Esophagus squamous epithelium (tissue), 5 donors: ENCODE data around the gene TSC2. TPM values are rescaled to one million over a fixed set of nuclear protein-coding genes. Genes with fewer than 3 reads are reported as not detected.

Source experiments
- DNase-seq: peaks from one replicate; lab custom pipeline; 2025; lab: John Stamatoyannopoulos, UW
- H3K27ac ChIP-seq, 4 donors: fragments of 200-600 bp; sonication (generic); one replicate each; pipeline ENCODE4 v1.5.1; 2016 to 2019; ENCODE audit warnings: mild to moderate bottlenecking in 1 of 4
- H3K27me3 ChIP-seq, 4 donors: fragments of 200-600 bp; sonication (generic); 1 replicate in 3 of 4; 2 replicates in 1 of 4; pipeline versions ENCODE4 v1.5.1 to v1.6.0; 2017 to 2021; ENCODE audit warnings: antibody characterized with exemption in 1 of 4
- H3K36me3 ChIP-seq, 3 donors: fragments of 200-600 bp; sonication (generic); one replicate each; pipeline ENCODE4 v1.5.1; 2016 to 2019
- H3K4me1 ChIP-seq, 3 donors: fragments of 200-600 bp; sonication (generic); one replicate each; pipeline ENCODE4 v1.5.1; 2017 to 2019
- H3K4me3 ChIP-seq, 4 donors: fragments of 200-600 bp; sonication (generic); 1 replicate in 3 of 4; 2 replicates in 1 of 4; pipeline ENCODE4 v1.5.1; 2016 to 2019; ENCODE audit warnings: mild to moderate bottlenecking in 2 of 4, moderate library complexity in 1 of 4
- H3K9me3 ChIP-seq, 3 donors: fragments of 200-600 bp; sonication (generic); one replicate each; pipeline ENCODE4 v1.5.1; 2016 to 2019
- CTCF ChIP-seq, 6 experiments: fragments of 450-650 bp in 4 of 6; fragments of 200-600 bp in 2 of 6; sonication (generic) in 2 of 6; IDR thresholded peaks; one replicate each; pipeline ENCODE4 v1.5.1; 2016 to 2019; ENCODE audit warnings: antibody characterized with exemption in 6 of 6, mild to moderate bottlenecking in 4 of 6, moderate library complexity in 4 of 6
- POLR2A ChIP-seq, 4 donors: fragments of 450-650 bp; IDR thresholded peaks; one replicate each; pipeline ENCODE4 v1.6.1; 2017; ENCODE audit warnings: antibody characterized with exemption in 4 of 4, mild to moderate bottlenecking in 4 of 4, moderate library complexity in 3 of 4
- WGBS, 2 donors: methylation state at CpG; one replicate each; pipeline ENCODE4 v1.1.5; 2018; 5-methylcytosine and 5-hydroxymethylcytosine counted together
- intact Hi-C: fragments of 100-400 bp; cut with DNase I; formaldehyde crosslinking; loops from one replicate; pipeline ENCODE4 v1.15.0; 2022
- total RNA-seq, 4 donors: library from RNA; depleted of rRNA; stranded (reverse); fragments of >200 nt; gene quantifications; one replicate each; pipeline ENCODE4 v1.1.0, GENCODE V29; 2016
- donor health status: DM: yes; HTN: yes; CAD: no.

The TSC2 gene
- total RNA-seq, 4 donors from 2014 or later, result 22.8 to 79.7 (median 41.2) TPM

GRCh38 chr16:2001035-2001434, 46.8 kb upstream of the TSC2 start:
- Histone ChIP-seq H3K27ac (no peak overlapping the region), H3K4me3 (no peak overlapping the region), H3K27me3 (no peaks in the 10 kb centered on the region), H3K36me3 (peaks cover 47 to 87% (median 51%) of the 10 kb centered on the region in 3 donors), H3K4me1 (peaks cover 15 to 53% (median 30%) of the 10 kb centered on the region in 3 donors), H3K9me3 (no peaks in the 10 kb centered on the region)
- DNase-seq, result no peak
- 80 to 94% methylated on average over 1 to 13 of the region's 19 CpGs for WGBS, 2 donors
- intact Hi-C loops, result no loop called here
- TF ChIP-seq CTCF (IDR thresholded peaks at IDR 0.05), result no peak
- TF ChIP-seq POLR2A (IDR thresholded peaks at IDR 0.05), result no peak

GRCh38 chr16:2001456-2002355, 46.1 kb upstream of the TSC2 start:
- Histone ChIP-seq H3K36me3 (peaks cover 47 to 80% (median 51%) of the 10 kb centered on the region in 3 donors), H3K27ac (no peak overlapping the region), H3K27me3 (no peaks in the 10 kb centered on the region), H3K9me3 (no peaks in the 10 kb centered on the region), H3K4me3 (no peak overlapping the region), H3K4me1 (peaks cover 15 to 53% (median 34%) of the 10 kb centered on the region in 3 donors)
- 92 to 94% methylated on average over 21 to 22 of the region's 53 CpGs for WGBS, 2 donors
- intact Hi-C loops, result no loop called here
- no peak for DNase-seq
- no peak for TF ChIP-seq CTCF (IDR thresholded peaks at IDR 0.05)
- TF ChIP-seq POLR2A (IDR thresholded peaks at IDR 0.05), result no peak

- Histone ChIP-seq H3K36me3 (peaks cover 47 to 71% (median 51%) of the 10 kb centered on the region in 3 donors), H3K27me3 (no peaks in the 10 kb centered on the region), H3K27ac (no peak overlapping the region), H3K9me3 (no peaks in the 10 kb centered on the region), H3K4me1 (peaks cover 25 to 55% (median 40%) of the 10 kb centered on the region in 3 donors), H3K4me3 (no peak overlapping the region)
- 100% methylated on average over 3 of the region's 47 CpGs for WGBS, 2 donors
- intact Hi-C loops, result no loop called here
- DNase-seq, result no peak
- TF ChIP-seq POLR2A (IDR thresholded peaks at IDR 0.05) (no peak), CTCF (IDR thresholded peaks at IDR 0.05) (no peak)
Observed at GRCh38 chr16:2002406-2003230, 45.2 kb upstream of the TSC2 start.

GRCh38 chr16:2003231-2003826, 44.5 kb upstream of the TSC2 start:
- Histone ChIP-seq H3K4me1 (peaks cover 32 to 55% (median 42%) of the 10 kb centered on the region in 3 donors), H3K4me3 (peak overlapping the region in 1 of 4 donors; percentile 49), H3K27me3 (no peaks in the 10 kb centered on the region), H3K9me3 (no peaks in the 10 kb centered on the region), H3K36me3 (peaks cover 41 to 64% (median 46%) of the 10 kb centered on the region in 3 donors), H3K27ac (peak overlapping the region in 1 of 4 donors; percentile 40)
- TF ChIP-seq POLR2A (IDR thresholded peaks at IDR 0.05), result no peak
- TF ChIP-seq CTCF (IDR thresholded peaks at IDR 0.05), result no peak
- 89 to 100% methylated on average over 1 to 4 of the region's 8 CpGs for WGBS, 2 donors
- no peak for DNase-seq
- intact Hi-C loops, result no loop called here
